ENCODE results near the gene SETD4.

SETD4 gene

DNA sequence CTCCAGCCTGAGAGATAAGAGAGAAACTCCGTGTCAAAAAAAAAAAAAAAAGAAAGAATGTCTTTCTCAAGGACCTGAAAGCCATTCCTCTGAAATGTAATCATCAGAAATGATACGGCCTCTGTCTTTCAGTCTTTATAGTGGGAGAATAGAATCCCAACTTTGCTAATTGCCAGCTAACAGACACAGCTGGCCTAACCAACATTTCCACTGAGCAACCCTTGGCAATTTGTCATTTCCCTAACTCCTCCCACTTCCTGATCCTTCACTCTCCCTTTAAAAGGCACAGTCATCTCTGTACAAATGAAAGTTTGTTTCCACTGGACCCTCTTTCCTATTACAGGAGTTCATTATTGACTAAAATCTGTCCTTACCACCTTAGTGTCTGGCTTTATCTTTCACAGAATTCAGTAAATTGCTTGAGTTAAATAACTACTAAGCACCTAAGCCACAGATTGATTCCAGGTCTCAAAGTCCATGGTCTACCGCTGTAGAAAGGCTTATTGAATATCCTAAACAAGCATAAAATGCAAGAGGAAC is 5.2 kb upstream of the SETD4 start:
- Histone ChIP-seq H3K9ac (ENCODE audit: low read length in 2 of 2) (no peak overlapping the region), H3K4me1 (ENCODE audit: control insufficient read depth, insufficient read depth, low read length) (peaks cover 20% of the 10 kb centered on the region), H3K36me3 (ENCODE audit: control insufficient read depth in 2 of 2, insufficient read depth in 2 of 2, low read length in 2 of 2) (no peaks in the 10 kb centered on the region), H3K27ac (ENCODE audit: low read length) (no peak overlapping the region), H3K27me3 (ENCODE audit: control insufficient read depth in 1 of 2, insufficient read depth in 2 of 2, low read length in 2 of 2) (no peaks in the 10 kb centered on the region), H3K9me3 (ENCODE audit: control insufficient read depth in 2 of 2, low read length in 2 of 2) (no peaks in the 10 kb centered on the region), H3K4me3 (ENCODE audit: low read length in 2 of 2) (no peak overlapping the region)

GRCh38 chr21:36064085-36064460 is 3.7 kb upstream of the SETD4 start:
- no peaks in the 10 kb centered on the region for H3K36me3 ChIP-seq (ENCODE audit: control insufficient read depth in 2 of 2, insufficient read depth in 2 of 2, low read length in 2 of 2)
- no peak overlapping the region for H3K4me3 ChIP-seq (ENCODE audit: low read length in 2 of 2)
- no peaks in the 10 kb centered on the region for H3K27me3 ChIP-seq (ENCODE audit: control insufficient read depth in 1 of 2, insufficient read depth in 2 of 2, low read length in 2 of 2)
- no peaks in the 10 kb centered on the region for H3K9me3 ChIP-seq (ENCODE audit: control insufficient read depth in 2 of 2, low read length in 2 of 2)
- H3K9ac ChIP-seq (ENCODE audit: low read length in 2 of 2) = no peak overlapping the region
- H3K27ac ChIP-seq (ENCODE audit: low read length) = no peak overlapping the region
- peaks cover 11% of the 10 kb centered on the region for H3K4me1 ChIP-seq (ENCODE audit: control insufficient read depth, insufficient read depth, low read length)

GRCh38 chr21:36063375-36064084 is 3.2 kb upstream of the SETD4 start:
- Histone ChIP-seq H3K27ac (ENCODE audit: low read length) (no peak overlapping the region), H3K4me1 (ENCODE audit: control insufficient read depth, insufficient read depth, low read length) (peaks cover 10% of the 10 kb centered on the region), H3K9ac (ENCODE audit: low read length in 2 of 2) (no peak overlapping the region), H3K4me3 (ENCODE audit: low read length in 2 of 2) (no peak overlapping the region), H3K36me3 (ENCODE audit: control insufficient read depth in 2 of 2, insufficient read depth in 2 of 2, low read length in 2 of 2) (no peaks in the 10 kb centered on the region), H3K27me3 (ENCODE audit: control insufficient read depth in 1 of 2, insufficient read depth in 2 of 2, low read length in 2 of 2) (no peaks in the 10 kb centered on the region), H3K9me3 (ENCODE audit: control insufficient read depth in 2 of 2, low read length in 2 of 2) (no peaks in the 10 kb centered on the region)

DNA sequence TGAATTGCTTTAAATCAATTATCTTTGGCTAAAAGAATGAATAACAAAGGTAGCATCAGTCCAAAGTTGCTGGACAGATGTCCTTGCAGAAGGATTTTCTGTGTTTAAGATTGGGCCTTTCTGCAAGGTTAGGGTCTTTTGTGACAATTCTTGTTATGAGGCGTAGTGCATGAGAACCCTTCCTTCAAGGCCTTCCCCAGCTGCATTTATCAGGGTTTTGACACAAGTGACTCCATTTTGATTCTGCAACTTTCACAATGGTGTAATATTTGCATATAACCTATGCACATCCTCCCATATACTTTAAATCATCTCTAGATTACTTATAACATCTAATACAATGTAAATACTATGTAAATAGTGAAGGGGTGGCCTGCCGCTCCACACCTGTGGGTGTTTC is 1.1 kb upstream of the SETD4 start:
- Histone ChIP-seq H3K36me3 (ENCODE audit: control insufficient read depth in 2 of 2, insufficient read depth in 2 of 2, low read length in 2 of 2) (peaks cover 7 to 11% of the 10 kb centered on the region in 2 donors), H3K9me3 (ENCODE audit: control insufficient read depth in 2 of 2, low read length in 2 of 2) (no peaks in the 10 kb centered on the region), H3K27ac (ENCODE audit: low read length) (no peak overlapping the region), H3K4me1 (ENCODE audit: control insufficient read depth, insufficient read depth, low read length) (peaks cover 10% of the 10 kb centered on the region), H3K9ac (ENCODE audit: low read length in 2 of 2) (no peak overlapping the region), H3K27me3 (ENCODE audit: control insufficient read depth in 1 of 2, insufficient read depth in 2 of 2, low read length in 2 of 2) (no peaks in the 10 kb centered on the region), H3K4me3 (ENCODE audit: low read length in 2 of 2) (no peak overlapping the region)

- Histone ChIP-seq H3K27me3 (ENCODE audit: control insufficient read depth in 1 of 2, insufficient read depth in 2 of 2, low read length in 2 of 2) (no peaks in the 10 kb centered on the region), H3K27ac (ENCODE audit: low read length) (peak overlapping the region; percentile 89), H3K4me3 (ENCODE audit: low read length in 2 of 2) (peak overlapping the region; percentile 99), H3K9me3 (ENCODE audit: control insufficient read depth in 2 of 2, low read length in 2 of 2) (no peaks in the 10 kb centered on the region), H3K4me1 (ENCODE audit: control insufficient read depth, insufficient read depth, low read length) (peaks cover 10% of the 10 kb centered on the region), H3K9ac (ENCODE audit: low read length in 2 of 2) (peak overlapping the region; percentile 84 to 85), H3K36me3 (ENCODE audit: control insufficient read depth in 2 of 2, insufficient read depth in 2 of 2, low read length in 2 of 2) (peaks cover 20 to 26% of the 10 kb centered on the region in 2 donors)
These were observed 535 bp downstream of the SETD4 start for GRCh38 chr21:36059823-36060158.

DNA sequence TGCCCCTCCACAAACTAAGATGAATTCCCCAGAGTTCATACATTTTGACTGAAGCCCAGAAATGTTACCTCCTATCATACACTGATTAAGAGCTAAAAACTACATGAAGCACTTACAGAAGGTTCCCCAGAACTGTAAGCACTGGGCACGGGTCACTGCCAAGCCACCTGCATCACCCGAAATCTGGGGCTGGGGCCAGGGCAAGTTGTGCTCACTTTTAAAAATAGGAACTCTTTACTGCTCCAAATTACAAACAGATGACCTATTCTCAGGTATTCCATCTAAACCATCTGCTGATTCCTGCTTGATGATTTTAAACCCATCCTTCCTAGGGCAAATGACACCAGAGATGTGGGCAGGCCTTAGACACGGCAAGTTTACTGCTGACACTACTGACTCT is 4.8 kb downstream of the SETD4 start:
- Histone ChIP-seq H3K9ac (ENCODE audit: low read length in 2 of 2) (no peak overlapping the region), H3K36me3 (ENCODE audit: control insufficient read depth in 2 of 2, insufficient read depth in 2 of 2, low read length in 2 of 2) (peaks cover 42 to 44% of the 10 kb centered on the region in 2 donors)

GRCh38 chr21:36053715-36054062 is 6.6 kb downstream of the SETD4 start:
- H3K4me1 ChIP-seq (ENCODE audit: control insufficient read depth, insufficient read depth, low read length) = no peaks in the 10 kb centered on the region
- peaks cover 47 to 52% of the 10 kb centered on the region in 2 donors for H3K36me3 ChIP-seq (ENCODE audit: control insufficient read depth in 2 of 2, insufficient read depth in 2 of 2, low read length in 2 of 2)
- no peaks in the 10 kb centered on the region for H3K9me3 ChIP-seq (ENCODE audit: control insufficient read depth in 2 of 2, low read length in 2 of 2)
- H3K27ac ChIP-seq (ENCODE audit: low read length) = no peak overlapping the region
- H3K27me3 ChIP-seq (ENCODE audit: control insufficient read depth in 1 of 2, insufficient read depth in 2 of 2, low read length in 2 of 2) = no peaks in the 10 kb centered on the region
- H3K9ac ChIP-seq (ENCODE audit: low read length in 2 of 2) = no peak overlapping the region
- no peak overlapping the region for H3K4me3 ChIP-seq (ENCODE audit: low read length in 2 of 2)

More for the DNA sequence above, 4.8 kb downstream of the SETD4 start:
- Histone ChIP-seq H3K4me3 (ENCODE audit: low read length in 2 of 2) (no peak overlapping the region), H3K27me3 (ENCODE audit: control insufficient read depth in 1 of 2, insufficient read depth in 2 of 2, low read length in 2 of 2) (no peaks in the 10 kb centered on the region), H3K27ac (ENCODE audit: low read length) (no peak overlapping the region), H3K4me1 (ENCODE audit: control insufficient read depth, insufficient read depth, low read length) (peaks cover 5% of the 10 kb centered on the region), H3K9me3 (ENCODE audit: control insufficient read depth in 2 of 2, low read length in 2 of 2) (no peaks in the 10 kb centered on the region)

DNA sequence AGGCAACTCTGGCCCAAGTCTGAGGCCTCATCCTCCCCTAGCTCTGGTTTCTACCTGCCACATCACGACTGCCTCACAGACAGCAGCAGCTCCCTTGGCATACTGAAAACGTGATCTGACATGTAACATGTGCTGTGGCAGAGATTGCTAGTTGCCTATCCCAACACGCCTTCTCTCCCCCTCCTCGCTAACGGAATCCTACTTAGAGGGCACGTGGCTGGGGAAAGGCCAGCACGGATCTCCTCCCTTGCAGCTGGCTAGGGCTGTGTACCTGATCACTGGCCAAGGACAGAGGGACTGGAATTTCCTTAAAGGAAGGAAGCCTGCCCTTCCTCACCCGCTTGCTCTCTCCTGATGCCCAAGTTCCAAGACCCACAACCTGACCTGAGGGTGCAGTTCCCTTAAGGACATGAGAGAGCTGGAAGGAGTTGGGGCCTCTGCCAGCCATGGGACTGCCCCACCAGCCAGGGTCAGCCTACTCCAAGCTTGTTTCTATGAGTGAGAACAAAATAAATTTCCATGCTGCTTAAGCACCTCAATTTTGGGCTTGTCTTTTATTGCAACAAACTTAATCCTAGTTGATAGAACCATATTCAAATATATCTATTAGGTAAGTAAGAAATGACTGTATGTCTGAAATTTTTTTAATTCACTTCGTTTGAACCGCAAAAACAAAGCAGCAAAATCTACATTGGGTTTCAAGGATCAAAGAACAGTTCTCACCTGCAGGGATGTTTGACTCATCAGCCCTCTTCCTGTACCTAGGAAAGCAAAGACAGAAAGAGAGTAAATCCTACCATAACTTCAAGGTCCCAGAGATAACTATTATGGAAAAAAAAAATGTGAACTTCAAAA is 7.2 kb downstream of the SETD4 start:
- Histone ChIP-seq H3K27me3 (ENCODE audit: control insufficient read depth in 1 of 2, insufficient read depth in 2 of 2, low read length in 2 of 2) (no peaks in the 10 kb centered on the region), H3K4me1 (ENCODE audit: control insufficient read depth, insufficient read depth, low read length) (no peaks in the 10 kb centered on the region), H3K36me3 (ENCODE audit: control insufficient read depth in 2 of 2, insufficient read depth in 2 of 2, low read length in 2 of 2) (peaks cover 50 to 52% of the 10 kb centered on the region in 2 donors), H3K4me3 (ENCODE audit: low read length in 2 of 2) (no peak overlapping the region), H3K9me3 (ENCODE audit: control insufficient read depth in 2 of 2, low read length in 2 of 2) (no peaks in the 10 kb centered on the region), H3K27ac (ENCODE audit: low read length) (no peak overlapping the region), H3K9ac (ENCODE audit: low read length in 2 of 2) (no peak overlapping the region)

DNA sequence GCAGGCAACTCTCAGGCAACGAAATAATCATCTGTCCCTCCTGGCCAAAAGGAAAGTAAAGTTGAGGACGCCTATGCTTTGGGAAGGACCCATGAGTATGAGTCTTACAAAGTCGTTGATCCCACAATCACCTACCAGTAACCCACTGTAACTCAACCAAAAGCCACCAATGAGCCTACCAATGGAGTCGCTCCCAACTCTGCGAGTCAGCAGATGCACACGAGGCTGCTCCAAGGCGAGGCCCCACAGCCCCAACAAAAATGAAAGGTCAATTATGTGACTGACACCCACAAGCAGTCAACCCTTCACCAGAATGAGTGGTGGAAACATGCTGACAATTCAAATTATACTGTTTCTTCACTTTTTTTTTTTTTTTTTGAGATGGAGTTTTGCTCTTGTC is 12.0 kb downstream of the SETD4 start:
- Histone ChIP-seq H3K4me1 (ENCODE audit: control insufficient read depth, insufficient read depth, low read length) (no peaks in the 10 kb centered on the region), H3K9me3 (ENCODE audit: control insufficient read depth in 2 of 2, low read length in 2 of 2) (no peaks in the 10 kb centered on the region), H3K9ac (ENCODE audit: low read length in 2 of 2) (no peak overlapping the region), H3K27ac (ENCODE audit: low read length) (no peak overlapping the region), H3K36me3 (ENCODE audit: control insufficient read depth in 2 of 2, insufficient read depth in 2 of 2, low read length in 2 of 2) (peaks cover 46 to 52% of the 10 kb centered on the region in 2 donors), H3K27me3 (ENCODE audit: control insufficient read depth in 1 of 2, insufficient read depth in 2 of 2, low read length in 2 of 2) (no peaks in the 10 kb centered on the region), H3K4me3 (ENCODE audit: low read length in 2 of 2) (no peak overlapping the region)

- H3K9ac ChIP-seq (ENCODE audit: low read length in 2 of 2) = no peak overlapping the region
- no peaks in the 10 kb centered on the region for H3K9me3 ChIP-seq (ENCODE audit: control insufficient read depth in 2 of 2, low read length in 2 of 2)
- peaks cover 44 to 50% of the 10 kb centered on the region in 2 donors for H3K36me3 ChIP-seq (ENCODE audit: control insufficient read depth in 2 of 2, insufficient read depth in 2 of 2, low read length in 2 of 2)
- H3K27ac ChIP-seq (ENCODE audit: low read length) = no peak overlapping the region
- H3K27me3 ChIP-seq (ENCODE audit: control insufficient read depth in 1 of 2, insufficient read depth in 2 of 2, low read length in 2 of 2) = no peaks in the 10 kb centered on the region
- H3K4me3 ChIP-seq (ENCODE audit: low read length in 2 of 2) = no peak overlapping the region
- no peaks in the 10 kb centered on the region for H3K4me1 ChIP-seq (ENCODE audit: control insufficient read depth, insufficient read depth, low read length)
These were observed 13.2 kb downstream of the SETD4 start for GRCh38 chr21:36047139-36047538.

GRCh38 chr21:36045993-36046392 is 14.3 kb downstream of the SETD4 start:
- Histone ChIP-seq H3K9me3 (ENCODE audit: control insufficient read depth in 2 of 2, low read length in 2 of 2) (no peaks in the 10 kb centered on the region), H3K4me3 (ENCODE audit: low read length in 2 of 2) (no peak overlapping the region), H3K4me1 (ENCODE audit: control insufficient read depth, insufficient read depth, low read length) (no peaks in the 10 kb centered on the region), H3K27me3 (ENCODE audit: control insufficient read depth in 1 of 2, insufficient read depth in 2 of 2, low read length in 2 of 2) (no peaks in the 10 kb centered on the region), H3K9ac (ENCODE audit: low read length in 2 of 2) (no peak overlapping the region), H3K36me3 (ENCODE audit: control insufficient read depth in 2 of 2, insufficient read depth in 2 of 2, low read length in 2 of 2) (peaks cover 43 to 52% of the 10 kb centered on the region in 2 donors), H3K27ac (ENCODE audit: low read length) (no peak overlapping the region)

All from stomach smooth muscle (tissue), 2 donors.